Skeletal muscle satellite cell (primary cell): ENCODE measurements around the gene PRKN.

ENCODE experiments used
- H3K27me3 ChIP-seq: 2 replicates; pipeline ENCODE4 v1.7.0; 2013; ENCODE audit warnings: low read length; ENCODE audit not compliant: control insufficient read depth, insufficient read depth
- H3K36me3 ChIP-seq: 2 replicates; pipeline ENCODE4 v1.7.0; 2013; ENCODE audit warnings: mild to moderate bottlenecking, control low read depth, low read length; ENCODE audit not compliant: insufficient read depth
- H3K4me1 ChIP-seq: 2 replicates; pipeline ENCODE4 v1.7.0; 2013; ENCODE audit warnings: low read length; ENCODE audit not compliant: control insufficient read depth, insufficient read depth
- H3K4me2 ChIP-seq: 2 replicates; pipeline ENCODE4 v1.7.0; 2013; ENCODE audit warnings: mild to moderate bottlenecking, low read length
- H3K4me3 ChIP-seq: 2 replicates; pipeline ENCODE4 v1.7.0; 2013; ENCODE audit warnings: low read length
- H3K9ac ChIP-seq: 2 replicates; pipeline ENCODE4 v1.7.0; 2013; ENCODE audit warnings: mild to moderate bottlenecking, low read depth, low read length, moderate library complexity
- H3K9me3 ChIP-seq: replicated peaks from 2 replicates; pipeline ENCODE4 v1.7.0; 2013; ENCODE audit warnings: mild to moderate bottlenecking, control low read depth, low read length

Gene PRKN

DNA sequence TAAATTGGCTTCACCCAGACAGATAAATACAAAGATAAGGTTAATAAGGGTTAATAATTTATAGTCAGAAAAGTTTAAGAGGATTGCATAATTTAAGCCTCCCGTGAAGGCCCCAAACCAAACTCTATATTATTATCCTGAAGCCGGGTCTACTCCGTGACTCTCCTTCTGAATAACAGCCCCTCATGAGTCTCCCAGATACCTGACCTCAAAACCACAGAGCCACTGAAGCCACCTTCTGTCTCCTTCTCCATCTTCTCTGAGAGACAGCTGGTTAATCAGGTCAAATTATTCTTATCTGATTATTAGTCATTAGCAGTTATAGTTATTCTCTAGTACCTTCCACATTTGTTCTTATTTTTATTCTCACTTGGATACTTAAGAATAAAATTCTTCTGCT, 884.5 kb downstream of the PRKN start:
- Histone ChIP-seq H3K4me2 (no peak overlapping the region), H3K4me3 (no peak overlapping the region), H3K36me3 (no peaks in the 10 kb centered on the region), H3K9me3 (no peaks in the 10 kb centered on the region), H3K4me1 (no peaks in the 10 kb centered on the region), H3K9ac (no peak overlapping the region), H3K27me3 (no peaks in the 10 kb centered on the region)

DNA sequence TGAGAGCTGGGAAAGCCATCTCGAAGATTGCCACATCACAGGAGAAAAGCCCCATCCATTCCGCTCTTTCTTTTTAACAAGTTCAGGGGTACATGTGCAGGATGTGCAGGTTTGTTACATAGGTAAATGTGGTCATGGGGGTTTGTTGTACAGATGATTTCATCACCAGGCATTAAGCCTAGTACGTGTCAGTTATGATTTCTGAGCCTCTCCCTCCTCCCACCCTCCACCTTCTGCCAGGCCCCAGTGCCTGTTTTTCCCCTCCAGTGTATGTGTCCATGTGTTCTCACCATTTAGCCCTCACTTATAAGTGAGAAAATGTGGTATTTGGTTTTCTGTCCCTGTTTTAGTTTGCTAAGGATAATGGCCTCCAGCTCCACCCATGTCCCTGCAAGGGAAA, 887.2 kb downstream of the PRKN start:
- no peak overlapping the region for H3K9ac ChIP-seq
- H3K9me3 ChIP-seq: no peaks in the 10 kb centered on the region
- H3K36me3 ChIP-seq: no peaks in the 10 kb centered on the region

GRCh38 chr6:161838306-161839035, 889.1 kb downstream of the PRKN start:
- Histone ChIP-seq H3K27me3 (no peaks in the 10 kb centered on the region), H3K4me3 (no peak overlapping the region), H3K4me1 (no peaks in the 10 kb centered on the region), H3K36me3 (no peaks in the 10 kb centered on the region), H3K9ac (no peak overlapping the region), H3K9me3 (no peaks in the 10 kb centered on the region), H3K4me2 (no peak overlapping the region)

More for the DNA sequence above, 887.2 kb downstream of the PRKN start:
- Histone ChIP-seq H3K4me1 (no peaks in the 10 kb centered on the region), H3K4me2 (no peak overlapping the region), H3K4me3 (no peak overlapping the region), H3K27me3 (no peaks in the 10 kb centered on the region)

DNA sequence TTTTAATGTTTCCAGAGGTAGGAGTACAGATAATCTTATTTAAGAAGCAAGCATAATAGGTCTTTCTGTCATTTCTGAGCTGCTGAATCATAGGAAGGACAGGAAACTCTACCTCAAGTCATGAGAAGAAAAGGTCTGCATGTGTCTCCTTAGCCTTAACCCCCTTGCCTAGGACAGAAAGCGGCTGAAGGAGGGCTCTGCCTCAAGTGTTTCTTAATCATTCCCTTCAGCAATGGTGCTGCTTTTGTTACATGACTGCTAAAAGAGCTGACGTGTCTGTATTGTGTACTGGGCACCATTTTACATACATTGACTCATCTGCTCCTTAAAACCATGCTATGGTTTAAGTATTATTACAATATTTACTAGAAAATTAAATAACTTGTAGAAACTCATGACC, 889.7 kb downstream of the PRKN start:
- no peaks in the 10 kb centered on the region for H3K27me3 ChIP-seq
- H3K4me1 ChIP-seq: no peaks in the 10 kb centered on the region
- no peaks in the 10 kb centered on the region for H3K9me3 ChIP-seq
- H3K9ac ChIP-seq: no peak overlapping the region
- no peaks in the 10 kb centered on the region for H3K36me3 ChIP-seq
- no peak overlapping the region for H3K4me2 ChIP-seq
- H3K4me3 ChIP-seq: no peak overlapping the region

DNA sequence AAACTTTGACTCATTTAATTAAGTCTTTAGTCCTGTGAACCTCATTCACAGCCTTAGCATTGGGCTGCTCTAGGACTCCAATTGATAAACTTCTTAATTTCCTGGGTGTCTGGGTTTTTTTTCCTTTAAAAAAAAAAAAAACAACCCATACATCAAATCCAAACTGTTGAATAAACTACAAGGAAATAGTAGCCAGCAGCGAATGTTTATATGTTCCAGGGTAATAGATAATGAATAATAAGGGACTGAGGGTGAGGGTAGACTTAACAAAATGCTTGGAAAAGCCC, 890.2 kb downstream of the PRKN start:
- H3K4me3 ChIP-seq: no peak overlapping the region
- no peak overlapping the region for H3K4me2 ChIP-seq
- H3K36me3 ChIP-seq: no peaks in the 10 kb centered on the region
- no peak overlapping the region for H3K9ac ChIP-seq
- H3K4me1 ChIP-seq: no peaks in the 10 kb centered on the region
- no peaks in the 10 kb centered on the region for H3K9me3 ChIP-seq
- no peaks in the 10 kb centered on the region for H3K27me3 ChIP-seq

- H3K36me3 ChIP-seq: no peaks in the 10 kb centered on the region
- no peaks in the 10 kb centered on the region for H3K4me1 ChIP-seq
- no peaks in the 10 kb centered on the region for H3K9me3 ChIP-seq
- H3K4me3 ChIP-seq: no peak overlapping the region
- H3K27me3 ChIP-seq: no peaks in the 10 kb centered on the region
- H3K4me2 ChIP-seq: no peak overlapping the region
- no peak overlapping the region for H3K9ac ChIP-seq
Observed at GRCh38 chr6:161836643-161837448, 890.7 kb downstream of the PRKN start.

DNA sequence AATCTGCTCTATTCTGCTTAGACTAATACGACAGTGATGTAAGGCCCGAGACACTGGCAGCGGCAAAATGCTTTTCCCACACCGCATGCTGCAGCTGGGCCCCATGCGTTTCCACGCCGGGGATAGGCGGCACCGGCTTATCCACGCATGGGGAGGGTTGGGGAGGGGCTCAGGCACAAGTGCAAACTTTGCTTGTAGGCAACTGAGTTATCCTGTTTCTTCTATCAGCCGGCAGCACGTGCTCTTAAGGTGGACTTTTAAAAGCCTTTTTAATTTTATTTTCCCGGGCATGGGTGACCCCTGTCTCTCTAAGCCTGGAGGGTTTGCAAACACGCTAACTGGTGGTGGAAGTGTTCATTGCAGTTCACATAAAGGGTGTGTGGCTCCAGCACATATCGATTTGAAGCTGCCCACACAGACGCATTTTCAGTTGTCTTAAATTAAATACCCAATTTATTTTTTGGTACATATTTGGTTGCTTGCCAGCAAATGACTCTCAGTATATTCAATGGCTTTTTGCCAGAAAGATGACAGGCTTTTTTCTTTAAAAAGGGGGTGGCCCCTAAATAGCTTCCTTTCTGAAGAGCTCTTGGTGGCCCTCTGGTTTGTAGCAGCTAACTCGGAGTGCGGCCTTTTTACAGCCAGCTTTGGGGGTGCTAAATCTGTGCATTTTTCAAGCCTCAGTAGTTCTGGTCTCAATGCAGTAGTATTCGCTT, 891.9 kb downstream of the PRKN start:
- Histone ChIP-seq H3K27me3 (no peaks in the 10 kb centered on the region), H3K4me2 (peak overlapping the region; percentile 34), H3K36me3 (no peaks in the 10 kb centered on the region), H3K9ac (no peak overlapping the region), H3K9me3 (no peaks in the 10 kb centered on the region), H3K4me3 (no peak overlapping the region), H3K4me1 (no peaks in the 10 kb centered on the region)

DNA sequence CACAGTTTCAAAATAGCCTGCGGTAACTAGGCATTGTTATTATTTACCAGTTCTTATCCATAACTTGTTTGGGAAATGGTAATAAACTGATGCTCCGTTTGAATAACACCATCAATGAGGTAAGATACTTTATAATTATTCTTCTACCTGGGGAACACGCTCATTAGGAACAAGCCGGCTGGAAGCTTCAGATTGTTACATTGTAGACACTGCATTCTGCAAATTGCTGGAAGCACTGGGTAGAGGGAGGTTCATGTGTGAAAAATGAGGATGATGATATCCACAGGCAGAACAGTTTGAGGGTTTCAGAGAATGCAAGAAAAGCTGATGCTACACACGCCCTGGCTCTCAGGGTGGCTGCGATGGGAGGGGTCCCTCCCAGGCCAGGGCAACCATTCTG, 893.1 kb downstream of the PRKN start:
- H3K4me3 ChIP-seq: no peak overlapping the region
- H3K9me3 ChIP-seq: no peaks in the 10 kb centered on the region
- no peaks in the 10 kb centered on the region for H3K36me3 ChIP-seq
- no peaks in the 10 kb centered on the region for H3K27me3 ChIP-seq
- H3K4me2 ChIP-seq: no peak overlapping the region
- H3K9ac ChIP-seq: no peak overlapping the region
- no peaks in the 10 kb centered on the region for H3K4me1 ChIP-seq

GRCh38 chr6:161833099-161833860, 894.3 kb downstream of the PRKN start:
- Histone ChIP-seq H3K27me3 (no peaks in the 10 kb centered on the region), H3K4me1 (no peaks in the 10 kb centered on the region), H3K9me3 (no peaks in the 10 kb centered on the region), H3K36me3 (no peaks in the 10 kb centered on the region), H3K4me2 (no peak overlapping the region), H3K4me3 (no peak overlapping the region), H3K9ac (no peak overlapping the region)

- Histone ChIP-seq H3K4me1 (no peaks in the 10 kb centered on the region), H3K9ac (no peak overlapping the region)
Observed at GRCh38 chr6:161832622-161833021, 894.9 kb downstream of the PRKN start.

GRCh38 chr6:161830866-161831616, 896.5 kb downstream of the PRKN start:
- no peak overlapping the region for H3K4me3 ChIP-seq

More at GRCh38 chr6:161832622-161833021, 894.9 kb downstream of the PRKN start:
- Histone ChIP-seq H3K9me3 (no peaks in the 10 kb centered on the region), H3K4me3 (no peak overlapping the region), H3K27me3 (no peaks in the 10 kb centered on the region), H3K36me3 (no peaks in the 10 kb centered on the region), H3K4me2 (no peak overlapping the region)

More at GRCh38 chr6:161830866-161831616, 896.5 kb downstream of the PRKN start:
- Histone ChIP-seq H3K9me3 (no peaks in the 10 kb centered on the region), H3K27me3 (no peaks in the 10 kb centered on the region), H3K4me2 (no peak overlapping the region), H3K4me1 (no peaks in the 10 kb centered on the region), H3K9ac (no peak overlapping the region), H3K36me3 (no peaks in the 10 kb centered on the region)
